ENCODE data around the gene ZBTB20.

DNA sequence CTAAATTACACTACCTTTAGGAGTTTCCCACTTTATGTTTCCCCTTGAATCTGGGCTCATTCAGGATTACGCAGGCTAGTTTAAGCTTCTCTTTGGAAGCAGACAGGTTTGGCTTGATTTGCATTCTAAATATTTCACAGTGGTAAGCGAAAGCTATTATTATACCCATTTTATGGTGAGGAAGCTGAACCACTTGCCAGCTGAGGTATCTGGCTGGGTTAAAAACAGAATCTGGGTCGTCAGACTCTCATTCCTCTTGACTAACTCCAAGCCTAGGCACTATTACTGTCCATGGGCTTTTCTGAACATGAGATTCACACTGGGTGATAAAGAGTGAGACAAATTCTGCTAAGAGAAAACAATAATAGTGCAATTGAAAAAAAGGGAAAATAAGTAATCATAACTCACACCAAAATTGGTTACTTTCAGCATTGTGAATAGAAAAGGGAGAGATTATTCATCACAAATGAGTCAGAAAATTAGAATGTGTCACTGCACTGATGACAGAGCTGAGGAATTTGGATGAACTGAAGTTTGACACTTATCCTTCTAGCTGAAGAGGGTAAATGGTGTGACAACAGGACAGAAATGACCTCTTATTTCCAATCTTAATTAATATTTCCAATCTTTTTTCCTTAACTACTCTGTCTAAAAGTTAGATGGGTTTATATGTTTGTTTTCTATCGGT, 642.0 kb downstream of the ZBTB20 start:
- TF ChIP-seq, protein P1, sequence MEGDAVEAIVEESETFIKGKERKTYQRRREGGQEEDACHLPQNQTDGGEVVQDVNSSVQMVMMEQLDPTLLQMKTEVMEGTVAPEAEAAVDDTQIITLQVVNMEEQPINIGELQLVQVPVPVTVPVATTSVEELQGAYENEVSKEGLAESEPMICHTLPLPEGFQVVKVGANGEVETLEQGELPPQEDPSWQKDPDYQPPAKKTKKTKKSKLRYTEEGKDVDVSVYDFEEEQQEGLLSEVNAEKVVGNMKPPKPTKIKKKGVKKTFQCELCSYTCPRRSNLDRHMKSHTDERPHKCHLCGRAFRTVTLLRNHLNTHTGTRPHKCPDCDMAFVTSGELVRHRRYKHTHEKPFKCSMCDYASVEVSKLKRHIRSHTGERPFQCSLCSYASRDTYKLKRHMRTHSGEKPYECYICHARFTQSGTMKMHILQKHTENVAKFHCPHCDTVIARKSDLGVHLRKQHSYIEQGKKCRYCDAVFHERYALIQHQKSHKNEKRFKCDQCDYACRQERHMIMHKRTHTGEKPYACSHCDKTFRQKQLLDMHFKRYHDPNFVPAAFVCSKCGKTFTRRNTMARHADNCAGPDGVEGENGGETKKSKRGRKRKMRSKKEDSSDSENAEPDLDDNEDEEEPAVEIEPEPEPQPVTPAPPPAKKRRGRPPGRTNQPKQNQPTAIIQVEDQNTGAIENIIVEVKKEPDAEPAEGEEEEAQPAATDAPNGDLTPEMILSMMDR (IDR thresholded peaks at IDR 0.05): no peak
- TF ChIP-seq EP300 (IDR thresholded peaks at IDR 0.05): no peak
- TF ChIP-seq POLR2AphosphoS5 (IDR thresholded peaks at IDR 0.05): no peak
- TF ChIP-seq POLR2A (IDR thresholded peaks at IDR 0.05): no peak
